DMS114 treated with DMSO at 0.1 percent for 48 hours (cell line): Measurements from ENCODE around the gene ITPR2.
"Not testable (repeated sequence)": the region's sequence is repeated elsewhere in the genome, so short reads cannot be mapped to it uniquely, and the experiment has no call there.

Experiments used
- DNase-seq: peaks from one replicate; lab custom pipeline; 2025; ENCODE audit not compliant: unreplicated experiment; lab: John Stamatoyannopoulos, UW

Gene ITPR2

DNA sequence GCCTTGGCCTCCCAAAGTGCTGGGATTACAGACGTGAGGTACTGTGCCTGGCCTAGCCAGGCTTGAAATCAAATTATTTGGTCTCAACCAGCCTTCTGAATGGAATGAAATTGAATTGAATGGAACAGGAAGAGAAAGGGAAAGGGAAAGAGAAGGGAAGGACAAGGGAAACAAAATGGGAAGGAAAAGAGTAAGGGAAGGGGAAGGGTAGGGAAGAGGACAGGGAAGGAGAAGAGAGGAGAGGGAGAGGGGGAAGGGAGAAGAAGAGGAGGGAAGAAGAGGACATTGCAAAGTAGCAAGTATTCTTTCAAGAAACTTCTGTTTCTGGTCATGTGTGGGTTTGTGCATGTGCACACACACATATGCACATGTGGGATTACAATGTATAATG lies 97.8 kb downstream of the ITPR2 start:
- no peak for DNase-seq

DNA sequence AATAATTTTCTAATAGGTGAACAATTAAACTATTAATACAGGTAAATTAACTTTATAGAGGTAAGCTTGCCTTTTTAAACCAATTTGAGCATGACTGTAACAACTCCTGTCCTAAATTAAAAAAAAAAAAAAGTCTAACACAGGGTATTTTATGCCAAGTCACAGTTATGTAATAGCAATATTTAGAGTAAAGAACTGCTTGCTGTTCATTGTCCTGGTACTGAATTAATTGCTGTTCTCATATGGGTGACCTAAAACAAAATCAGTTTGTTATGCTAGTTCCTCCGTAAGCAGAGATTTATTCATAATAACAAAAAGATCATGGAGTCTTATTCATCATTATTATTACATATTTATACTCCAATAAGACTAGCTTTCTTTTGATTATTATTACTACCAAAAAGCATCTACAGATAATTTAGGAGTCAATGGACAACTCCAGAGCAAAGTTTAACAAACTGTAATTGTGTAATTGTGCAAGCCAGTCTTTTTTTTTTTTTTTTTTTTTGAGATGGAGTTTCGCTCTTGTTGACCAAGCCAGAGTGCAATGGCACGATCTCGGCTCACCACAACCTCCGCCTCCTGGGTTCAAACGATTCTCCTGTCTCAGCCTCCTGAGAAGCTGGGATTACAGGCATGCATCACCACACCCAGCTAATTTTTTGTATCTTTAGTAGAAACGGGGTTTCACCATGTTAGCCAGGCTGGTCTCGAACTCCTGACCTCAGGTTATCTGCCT lies 98.3 kb downstream of the ITPR2 start:
- no peak for DNase-seq

DNA sequence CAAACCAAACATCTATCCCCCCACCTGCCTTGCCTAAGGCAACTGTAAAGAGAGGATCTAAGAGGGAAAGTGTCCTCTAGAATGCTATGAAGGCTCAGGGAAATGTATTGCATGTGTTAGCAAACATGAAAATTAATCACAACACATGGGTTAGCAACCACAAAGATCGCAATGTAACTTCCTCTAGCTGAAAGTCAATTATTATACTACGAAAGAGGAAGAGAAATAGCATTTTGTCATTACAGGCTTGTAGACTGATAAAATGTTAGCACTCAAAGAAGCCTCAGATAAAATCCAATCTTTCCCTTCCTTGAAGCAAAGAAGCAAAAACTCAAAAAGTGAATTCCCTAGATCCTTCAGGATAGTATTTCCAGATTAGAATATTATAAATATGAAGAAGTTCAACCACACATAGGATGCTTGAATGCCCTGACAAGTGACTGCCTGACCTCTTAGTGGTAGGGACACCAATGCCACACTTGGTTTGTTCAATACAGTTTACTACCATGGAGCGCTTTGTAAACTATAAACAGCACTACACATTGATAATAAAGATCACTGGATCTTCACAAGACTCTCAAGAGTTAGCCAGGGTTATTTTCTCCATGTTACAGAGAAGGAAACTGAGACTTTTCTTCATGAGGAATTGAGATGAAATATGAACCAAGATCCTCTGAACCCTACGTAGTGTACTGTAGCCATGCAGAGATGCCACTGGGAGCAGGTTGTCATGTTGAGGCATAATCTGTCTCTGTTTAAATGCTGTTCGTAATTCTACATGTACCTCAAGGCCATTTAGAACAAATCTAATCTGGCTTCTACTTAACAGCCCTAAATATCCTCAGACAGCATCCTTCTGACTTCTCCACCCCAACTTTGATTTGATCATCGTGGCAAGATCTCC lies 100.7 kb downstream of the ITPR2 start:
- no peak for DNase-seq

DNA sequence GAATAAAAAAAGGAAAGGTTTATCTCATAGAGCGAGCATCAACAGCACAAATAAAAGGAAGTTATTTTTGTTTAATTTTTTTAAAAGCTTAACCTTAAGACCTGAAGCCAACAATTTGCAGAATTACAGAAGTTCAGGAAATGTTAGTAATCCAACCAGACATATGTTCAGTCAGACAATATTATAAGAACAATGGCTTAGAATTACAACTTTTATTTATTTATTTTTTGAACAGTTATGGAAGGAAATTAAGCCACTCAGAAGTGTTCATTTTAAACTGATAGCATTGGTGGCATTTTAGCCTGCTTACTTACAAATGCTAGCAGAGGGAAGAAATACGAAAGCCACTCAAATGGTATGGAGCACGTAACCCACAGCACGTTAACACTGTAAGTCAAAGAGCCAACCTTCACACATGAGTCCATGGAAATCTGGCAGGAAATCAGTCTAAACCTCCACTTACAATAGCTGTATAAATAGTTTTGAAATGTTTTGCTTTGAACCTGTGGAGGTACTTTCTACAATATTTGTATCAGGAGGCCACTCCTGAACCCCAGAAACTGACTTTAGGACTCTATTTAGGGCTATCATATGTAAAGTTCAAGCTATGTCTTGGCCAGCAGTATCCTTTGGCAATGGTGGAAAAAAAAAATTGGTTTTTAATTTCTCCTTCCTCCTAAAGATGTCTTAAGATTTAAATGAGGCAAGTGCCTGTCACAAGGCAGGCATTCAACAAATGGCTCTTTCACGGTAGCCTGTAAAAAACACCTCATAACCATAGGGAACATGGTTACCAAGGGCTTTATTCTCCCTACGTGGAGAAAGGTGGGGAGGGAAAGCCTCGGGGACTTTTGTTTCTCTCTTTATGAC lies 102.3 kb downstream of the ITPR2 start:
- DNase-seq = no peak

DNA sequence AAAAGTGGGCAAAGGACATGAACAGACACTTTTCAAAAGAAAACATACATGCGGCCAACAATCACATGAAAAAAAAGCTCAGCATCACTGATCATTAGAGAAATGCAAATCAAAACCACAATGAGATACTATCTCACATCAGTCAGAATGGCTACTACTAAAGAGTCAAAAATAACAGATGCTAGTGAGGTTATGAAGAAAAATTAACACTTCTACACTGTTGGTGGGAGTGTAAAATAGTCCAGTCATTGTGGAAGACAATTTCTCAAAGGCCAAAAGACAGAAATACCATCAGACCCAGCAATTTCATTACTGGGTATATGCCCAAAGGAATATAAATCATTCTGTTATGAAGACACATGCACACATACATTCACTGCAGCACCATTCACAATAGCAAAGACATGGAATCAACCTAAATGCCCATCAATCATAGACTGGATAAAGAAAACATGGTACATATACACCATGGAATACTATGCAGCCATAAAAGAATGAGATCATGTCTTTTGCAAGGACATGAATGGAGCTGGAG lies 103.8 kb downstream of the ITPR2 start:
- DNase-seq = not testable (repeated sequence)

DNA sequence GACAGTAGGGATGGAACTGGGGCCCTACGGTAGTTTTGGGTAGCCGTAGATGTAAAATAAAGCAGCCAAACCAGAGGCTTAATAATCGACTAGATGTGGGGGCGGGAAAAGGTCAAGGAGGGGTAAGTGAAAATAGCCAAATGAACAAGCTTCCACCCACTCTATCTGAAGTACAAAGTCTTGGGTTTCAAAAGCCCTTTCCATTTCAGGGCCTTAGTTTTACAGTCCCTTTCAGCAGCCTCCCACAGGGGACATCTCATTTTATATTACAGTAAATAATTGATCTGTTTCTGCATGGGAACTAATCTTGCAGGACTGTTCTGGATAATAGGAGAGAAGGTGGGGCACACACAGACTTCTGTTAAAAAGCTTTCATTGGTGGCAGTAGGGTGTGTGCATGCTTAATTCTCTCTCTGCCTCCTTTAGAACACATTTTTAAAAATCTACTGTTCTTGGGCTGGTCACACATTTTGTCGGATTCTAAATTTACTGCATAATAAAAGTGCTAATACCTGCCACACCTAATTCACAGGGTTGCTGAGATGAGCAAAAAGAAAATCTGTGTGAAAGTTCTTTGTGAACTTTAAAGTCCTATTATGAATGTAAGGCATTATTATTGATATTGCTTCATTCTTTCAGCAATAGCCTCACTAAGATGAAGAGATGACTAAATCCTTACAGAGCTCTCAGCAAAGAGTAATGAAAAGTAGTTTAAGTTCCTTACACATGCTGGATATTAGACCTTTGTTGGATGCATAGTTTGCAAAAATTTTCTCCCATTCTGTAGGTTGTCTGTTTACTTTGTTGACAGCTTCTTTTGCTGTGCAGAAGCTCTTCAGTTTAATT lies 104.6 kb downstream of the ITPR2 start:
- DNase-seq = no peak

DNA sequence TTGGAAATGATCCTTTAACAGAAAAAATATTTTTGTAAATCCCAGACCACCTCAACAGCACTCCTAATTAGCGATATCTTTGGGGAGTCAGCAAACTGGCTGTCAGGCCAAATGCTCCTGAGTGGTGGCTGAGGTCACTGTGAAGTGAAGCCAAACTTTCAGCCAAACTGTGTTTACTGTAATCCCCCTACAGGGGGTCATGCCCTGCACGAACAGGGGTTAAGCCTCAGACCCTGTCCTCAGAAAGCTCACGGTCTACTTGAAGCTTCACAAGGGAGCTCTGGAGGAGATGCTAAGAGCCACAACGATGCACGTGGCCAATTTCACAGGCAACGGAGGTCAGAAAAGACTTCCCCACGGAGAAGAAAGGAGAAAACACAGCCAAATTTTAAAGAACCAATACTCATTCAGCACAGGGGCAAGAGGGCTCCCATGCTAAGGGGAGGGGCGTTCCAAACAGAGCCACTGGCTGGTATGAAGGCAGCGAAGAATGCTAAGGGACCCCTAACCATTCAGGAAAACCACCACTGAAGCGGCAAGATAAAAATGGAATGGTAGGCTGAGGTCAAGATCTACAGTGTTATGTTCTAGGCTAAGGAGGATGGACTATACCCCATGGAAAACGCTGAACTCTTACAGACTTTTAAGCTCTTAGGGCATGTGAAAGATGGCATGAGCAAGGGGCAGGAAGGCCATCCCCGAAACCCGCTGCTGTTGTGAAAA lies 105.4 kb downstream of the ITPR2 start:
- DNase-seq = no peak

DNA sequence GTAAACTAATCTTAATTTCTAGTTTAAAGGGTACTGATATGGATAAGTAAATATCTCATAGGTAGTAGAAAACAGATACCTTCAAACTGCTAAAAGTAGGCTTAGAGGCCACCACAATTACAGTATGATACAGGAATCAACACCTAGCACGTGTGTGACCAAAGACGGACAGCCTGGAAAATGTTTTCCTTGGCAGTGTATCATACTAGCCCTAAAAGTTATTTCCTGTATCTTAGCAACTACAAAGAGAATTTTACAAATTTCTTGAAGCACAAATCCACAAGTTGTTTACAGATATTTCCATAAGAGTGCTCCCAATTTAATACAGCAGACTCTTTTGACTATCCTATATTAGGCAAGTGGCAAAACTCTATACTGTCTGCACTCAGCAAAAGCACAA lies 106.0 kb downstream of the ITPR2 start:
- no peak for DNase-seq

DNA sequence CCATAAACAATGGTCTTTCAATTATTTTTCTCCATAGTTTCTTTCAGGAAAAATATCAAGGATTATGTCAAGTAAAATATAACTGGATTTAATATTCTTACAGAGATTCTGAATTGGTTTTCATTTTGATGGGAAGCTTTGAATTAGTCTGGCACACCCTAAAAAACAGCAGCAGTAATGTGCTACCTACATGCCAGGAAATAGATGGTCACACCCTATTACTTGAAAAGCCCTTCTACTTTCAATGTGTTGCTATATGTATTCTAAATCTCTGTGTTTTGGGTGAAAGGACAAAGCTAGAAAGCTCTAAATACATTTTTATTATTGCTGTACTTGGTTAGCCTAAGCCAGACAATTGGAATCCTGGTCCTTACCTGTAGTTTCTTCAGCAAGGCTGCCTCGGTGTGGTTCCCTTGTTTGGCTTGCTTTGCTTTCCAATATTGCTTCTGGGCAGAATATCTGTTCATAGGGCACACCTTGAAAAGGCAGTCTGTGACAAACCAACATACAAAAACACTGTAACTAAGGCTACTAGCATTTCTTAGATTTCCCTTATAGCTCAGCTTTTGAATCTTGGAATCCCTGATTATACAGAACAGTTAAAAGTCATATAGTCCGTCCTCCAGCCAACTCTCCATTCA lies 107.6 kb downstream of the ITPR2 start:
- DNase-seq = no peak

DNA sequence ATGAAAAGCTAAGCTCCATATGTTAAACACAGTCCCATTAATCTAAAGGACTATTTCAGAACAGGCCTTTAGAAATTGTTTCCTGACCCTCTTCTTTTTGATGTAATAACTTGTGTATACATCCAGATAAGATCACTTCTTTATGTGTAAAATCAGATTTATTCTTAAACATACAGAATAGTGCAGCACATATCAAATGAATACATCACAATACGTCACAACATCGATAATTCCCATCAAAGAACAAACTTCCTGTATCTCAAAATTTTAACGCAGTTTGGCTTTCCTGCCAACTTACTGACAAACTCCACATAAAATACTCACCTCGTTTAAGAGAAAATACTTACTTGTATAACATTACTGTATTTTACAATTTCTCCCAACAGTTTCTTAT lies 108.7 kb downstream of the ITPR2 start:
- no peak for DNase-seq

DNA sequence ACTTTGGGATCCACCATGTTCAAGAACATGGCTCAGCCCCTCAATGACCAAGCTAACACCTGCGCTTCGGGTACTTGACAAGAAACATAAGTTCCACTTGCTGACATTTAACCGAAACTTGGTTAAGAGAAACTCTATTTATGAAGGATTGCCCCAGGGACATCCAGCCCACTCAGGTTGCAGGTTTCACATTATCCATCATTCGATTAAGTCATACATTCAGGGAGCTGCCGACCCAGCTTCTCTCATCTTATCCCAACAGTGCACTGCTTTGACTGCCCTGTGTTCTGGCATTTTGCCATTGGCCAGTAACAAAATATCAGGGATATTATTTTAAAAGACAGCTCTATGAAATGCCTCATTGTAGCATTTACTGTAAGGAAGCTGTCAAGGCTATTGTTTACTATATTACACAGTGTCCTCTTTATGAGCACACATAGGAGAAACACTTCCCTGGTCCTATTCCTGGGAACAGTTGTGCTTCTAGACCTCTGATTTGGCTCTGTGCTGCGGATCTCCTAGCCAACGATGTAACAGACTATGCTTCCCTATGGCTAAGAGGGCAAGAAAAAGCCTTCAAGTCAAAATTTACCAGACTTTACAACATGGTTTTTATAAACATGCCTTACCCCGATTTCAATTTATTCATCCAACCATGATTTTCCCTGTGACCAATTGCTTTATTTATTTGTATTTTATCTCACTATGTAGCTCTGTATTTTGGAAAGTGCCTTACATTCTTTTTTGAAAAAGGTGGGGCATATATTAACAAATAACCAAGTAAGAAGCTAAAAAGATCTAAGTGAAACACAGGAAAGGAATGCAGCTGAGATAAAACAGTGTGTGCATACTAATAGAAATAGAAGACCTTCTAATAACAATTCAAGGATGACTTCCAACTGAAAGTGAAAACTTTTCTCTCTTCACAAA lies 109.3 kb downstream of the ITPR2 start:
- DNase-seq = no peak

DNA sequence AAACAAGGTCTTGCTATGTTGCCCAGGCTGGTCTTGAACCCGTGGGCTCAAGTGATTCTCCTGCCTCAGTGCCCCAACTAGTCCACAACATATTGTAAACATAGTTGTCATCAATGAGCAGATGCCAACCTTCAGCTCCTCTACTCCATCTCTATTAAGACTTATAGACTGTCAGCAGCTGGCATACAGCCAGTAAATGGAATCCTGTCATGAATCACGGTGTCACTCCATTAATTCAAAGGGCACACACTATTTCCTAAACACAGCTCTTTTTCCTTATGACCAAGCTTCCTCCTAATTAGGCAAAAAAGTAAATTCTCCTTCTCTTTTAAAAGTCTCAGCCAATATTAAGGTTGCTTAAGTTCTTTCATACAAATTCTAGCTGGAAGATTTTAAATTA lies 111.2 kb downstream of the ITPR2 start:
- no peak for DNase-seq

DNA sequence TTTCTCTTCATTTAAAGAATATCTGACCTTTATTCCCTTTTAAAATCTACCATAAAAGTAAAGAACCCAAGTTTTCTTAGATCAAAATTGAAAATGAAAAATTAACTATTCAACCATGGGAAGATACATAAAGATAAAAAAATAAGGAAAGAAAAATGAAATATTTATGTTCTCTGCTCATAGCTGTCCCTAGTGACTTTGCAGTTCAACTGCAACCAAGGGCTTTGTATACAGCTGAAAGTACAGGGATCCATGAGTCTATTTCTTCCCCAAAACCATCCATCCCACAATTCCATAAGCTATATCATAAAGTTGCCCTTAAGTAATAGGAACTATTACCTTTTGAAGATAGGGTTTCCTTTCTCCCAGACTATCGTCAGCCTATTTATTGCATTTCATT lies 113.1 kb downstream of the ITPR2 start:
- no peak for DNase-seq

DNA sequence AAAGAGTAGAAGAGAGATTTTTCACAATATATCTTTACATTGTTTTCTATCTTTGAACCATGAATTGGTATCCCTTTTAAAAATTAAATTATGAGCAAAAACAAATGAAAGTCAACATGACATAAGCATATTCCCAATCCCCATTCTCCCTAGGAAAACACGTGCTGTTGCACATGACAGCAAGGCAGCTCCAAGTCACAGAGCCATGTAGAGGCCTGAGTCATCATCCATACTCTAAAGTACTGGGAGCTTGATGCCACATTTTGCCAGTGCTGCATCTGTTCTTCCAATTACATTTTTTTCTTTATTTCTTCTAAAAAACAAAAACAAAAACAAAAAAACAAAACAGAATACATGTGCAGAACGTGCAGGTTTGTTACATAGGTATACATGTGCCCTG lies 115.2 kb downstream of the ITPR2 start:
- DNase-seq = no peak

DNA sequence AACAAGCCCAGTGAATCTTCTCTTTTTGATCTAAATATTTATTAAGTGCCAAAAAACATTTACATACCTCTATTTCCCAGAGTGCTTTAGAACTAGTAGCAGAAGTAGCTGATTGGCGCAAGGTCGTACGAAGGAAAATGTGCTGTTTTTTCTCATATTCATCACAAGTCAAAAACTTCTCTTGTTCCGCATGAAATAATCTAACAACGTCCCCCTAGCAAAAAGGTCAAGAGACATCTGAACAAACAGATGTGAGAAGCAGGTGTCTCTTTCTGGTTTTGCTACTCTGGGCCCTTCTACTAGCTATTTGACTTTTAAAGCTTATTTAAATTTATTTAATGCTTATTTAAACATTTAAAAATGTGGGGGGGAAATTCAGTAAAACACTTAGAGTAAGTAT lies 117.8 kb downstream of the ITPR2 start:
- no peak for DNase-seq

DNA sequence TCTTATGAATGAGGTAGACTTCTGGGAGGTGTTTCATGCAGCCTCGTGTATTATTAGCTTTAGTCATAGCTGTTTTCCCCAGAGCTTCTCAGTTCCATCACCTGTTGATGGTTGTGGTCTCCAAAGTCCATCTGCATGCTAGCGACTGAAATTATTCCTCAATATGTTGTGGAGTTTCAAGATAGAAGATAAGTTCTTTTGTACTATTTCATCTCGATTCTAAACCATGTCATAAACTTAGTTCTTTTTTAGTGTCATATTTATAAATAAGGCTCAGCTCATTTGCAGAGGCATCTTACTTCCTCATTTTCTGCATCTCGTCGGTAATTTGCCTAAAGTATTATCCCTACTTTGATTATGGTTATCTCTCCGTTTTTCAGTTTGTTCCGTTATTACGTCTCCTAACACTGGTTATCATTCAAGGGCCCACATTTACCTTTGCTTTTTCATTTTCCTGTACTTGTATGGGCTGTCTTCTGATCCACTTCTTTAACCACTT lies 119.1 kb downstream of the ITPR2 start:
- no peak for DNase-seq

DNA sequence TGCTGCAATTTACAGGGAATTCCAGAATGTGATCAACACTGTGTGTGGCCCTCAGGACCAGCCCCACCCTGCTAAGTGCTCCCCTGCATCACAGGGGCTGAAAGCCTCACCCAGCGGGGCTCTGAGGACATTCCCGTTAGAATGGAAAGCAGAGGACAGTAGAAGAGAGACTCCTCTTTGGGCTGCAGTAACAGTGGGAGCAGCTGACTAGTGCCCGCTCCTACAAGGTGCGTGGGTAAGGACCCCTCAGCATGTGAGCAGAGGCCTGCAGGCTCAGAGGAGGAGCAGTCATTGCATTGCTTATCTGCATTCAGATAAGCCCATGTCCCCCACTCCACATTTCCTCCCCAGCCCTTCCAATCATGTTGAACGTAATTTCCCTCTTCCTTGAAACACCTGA lies 120.1 kb downstream of the ITPR2 start:
- no peak for DNase-seq

DNA sequence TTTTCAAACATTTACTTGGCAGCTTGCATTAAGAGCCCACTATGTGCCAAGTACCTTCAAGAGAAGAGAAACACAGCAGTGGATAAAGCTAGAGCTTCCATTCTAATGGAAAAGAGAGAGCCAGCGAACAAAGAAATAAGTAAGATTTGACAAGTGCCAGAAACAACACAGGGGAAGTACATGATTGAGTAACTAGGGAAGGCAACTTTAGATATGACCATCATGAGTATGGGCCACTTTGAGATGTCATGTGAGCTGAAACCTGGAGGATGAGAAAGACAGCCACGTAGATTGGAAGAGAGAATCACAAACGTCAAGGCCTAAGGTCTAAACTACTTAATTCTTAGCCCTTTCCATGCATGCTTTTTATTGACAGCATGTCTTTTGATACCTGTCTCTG lies 121.4 kb downstream of the ITPR2 start:
- no peak for DNase-seq
